Activated T-helper 2 cell treated with anti-CD3 and anti-CD28 coated beads, Interferon-gamma antibody, Interleukin-2, Interleukin-4, amounts not matched to agents 10 μg/mL and 5 μg/mL and 100 μg/mL, durations not matched to agents 14 hours and 24 hours and 36 hours (primary cell): ENCODE data around the gene ARPC4. TPM values are rescaled to one million over a fixed set of nuclear protein-coding genes. Genes with fewer than 3 reads are reported as not detected.

Source experiments
- DNase-seq: peaks from one replicate; pipeline ENCODE4 v3.0.0; 2021; ENCODE audit warnings: low spot score
- H3K27ac Mint-ChIP-seq: one replicate; pipeline ENCODE4 v1.8.0; 2021; ENCODE audit warnings: mixed read lengths
- H3K27me3 Mint-ChIP-seq: one replicate; pipeline ENCODE4 v1.8.0; 2021; ENCODE audit warnings: low read depth, mixed read lengths
- H3K36me3 Mint-ChIP-seq: one replicate; pipeline ENCODE4 v1.8.0; 2021; ENCODE audit warnings: low read depth, mixed read lengths
- H3K4me1 Mint-ChIP-seq: one replicate; pipeline ENCODE4 v1.8.0; 2021; ENCODE audit warnings: low read depth, mixed read lengths
- H3K4me3 Mint-ChIP-seq: one replicate; pipeline ENCODE4 v1.8.0; 2021; ENCODE audit warnings: low read depth, mild to moderate bottlenecking, moderate library complexity, mixed read lengths
- H3K9me3 Mint-ChIP-seq: one replicate; pipeline ENCODE4 v1.8.0; 2021; ENCODE audit warnings: mixed read lengths
- intact Hi-C: fragments of 100-400 bp; cut with micrococcal nuclease; formaldehyde crosslinking; loops from one replicate; pipeline ENCODE4 v1.15.1; 2023
- total RNA-seq: library from RNA; stranded (reverse); gene quantifications from 2 replicates; pipeline ENCODE4 v1.2.3, GENCODE V29; 2022

The ARPC4 gene
- total RNA-seq, 1 donor from 2014 or later: 253 TPM

DNA sequence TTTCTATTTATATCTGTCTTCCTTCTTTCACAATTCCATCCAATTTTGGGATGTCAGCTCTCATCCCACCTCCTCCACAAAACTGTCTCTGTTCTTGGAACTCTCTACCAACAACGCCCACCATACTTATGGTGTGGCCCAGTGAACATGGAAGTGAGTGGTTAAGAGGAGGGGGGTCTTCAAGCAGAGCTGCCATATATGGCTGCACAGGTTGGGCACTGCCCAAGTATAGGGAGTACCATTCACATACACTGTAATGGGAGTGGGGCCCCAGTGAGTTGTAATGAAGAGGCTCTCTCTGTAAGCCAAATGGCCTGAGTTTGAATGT lies 15.2 kb upstream of the ARPC4 start:
- Mint-ChIP-seq H3K27ac (peak overlapping the region; percentile 98), H3K4me3 (peak overlapping the region; percentile 51), H3K36me3 (peaks cover 35% of the 10 kb centered on the region), H3K4me1 (peaks cover 55% of the 10 kb centered on the region), H3K27me3 (no peaks in the 10 kb centered on the region), H3K9me3 (no peaks in the 10 kb centered on the region)
- DNase-seq: no peak
- intact Hi-C loops: loop anchor here (1.0 to 2.0 kb wide), 5 partner anchors 8 to 47 kb away; partner anchors contain the start of genes BRPF1, CAMK1 and TADA3

- peak overlapping the region; percentile 51 for H3K4me3 Mint-ChIP-seq
- H3K9me3 Mint-ChIP-seq: no peaks in the 10 kb centered on the region
- H3K27ac Mint-ChIP-seq: peak overlapping the region; percentile 98
- no peak for DNase-seq
- peaks cover 58% of the 10 kb centered on the region for H3K4me1 Mint-ChIP-seq
- H3K27me3 Mint-ChIP-seq: no peaks in the 10 kb centered on the region
- intact Hi-C loops: loop anchor here (1.0 to 2.0 kb wide), 5 partner anchors 9 to 48 kb away; partner anchors contain the start of genes BRPF1, CAMK1 and TADA3
- H3K36me3 Mint-ChIP-seq: peaks cover 40% of the 10 kb centered on the region
These were observed 14.5 kb upstream of the ARPC4 start for GRCh38 chr3:9778143-9779074.

GRCh38 chr3:9779075-9779593 lies 13.7 kb upstream of the ARPC4 start:
- Mint-ChIP-seq H3K27me3 (no peaks in the 10 kb centered on the region), H3K9me3 (no peaks in the 10 kb centered on the region), H3K27ac (peak overlapping the region; percentile 98), H3K4me1 (peaks cover 58% of the 10 kb centered on the region), H3K36me3 (peaks cover 45% of the 10 kb centered on the region), H3K4me3 (peak overlapping the region; percentile 28)
- intact Hi-C loops: loop anchor here (2.0 kb wide), 2 partner anchors 28 to 48 kb away; partner anchors contain the start of gene BRPF1
- DNase-seq: no peak

DNA sequence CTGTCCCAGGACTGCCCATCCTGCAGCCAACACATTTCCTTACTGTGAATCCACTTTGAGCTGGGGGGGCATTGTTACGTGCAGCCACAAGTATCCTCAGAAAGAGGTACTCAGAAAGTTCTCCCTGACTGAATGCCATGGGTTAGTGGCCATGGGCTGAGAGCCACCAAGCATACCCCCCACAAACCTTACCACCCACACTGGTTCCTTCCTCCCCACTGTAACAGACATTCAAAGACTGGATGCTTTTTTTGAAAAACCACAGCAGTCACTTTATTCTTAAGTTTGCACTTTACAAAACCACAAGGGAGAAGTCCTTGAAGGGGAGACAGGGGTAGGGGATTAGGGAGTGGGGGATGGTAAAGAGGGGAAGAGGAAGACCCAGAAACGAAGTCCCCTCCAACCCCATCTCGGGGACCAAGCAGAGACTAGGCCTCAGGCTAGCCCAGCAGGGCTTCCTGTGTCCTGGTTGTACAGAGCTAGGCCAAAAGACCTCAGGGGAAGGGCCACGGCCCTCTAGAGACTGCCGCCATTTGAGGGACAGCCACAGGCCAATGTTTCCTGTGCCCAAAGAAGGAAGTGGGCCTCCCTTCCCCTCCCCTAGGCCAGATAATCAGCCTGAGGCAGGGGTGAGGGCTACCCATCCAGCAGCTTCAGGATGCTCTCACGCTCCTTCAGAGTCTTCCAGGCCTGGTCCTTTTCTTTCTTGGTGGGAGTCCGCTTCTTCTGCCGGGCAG lies 13.0 kb upstream of the ARPC4 start:
- Mint-ChIP-seq H3K4me1 (peaks cover 58% of the 10 kb centered on the region), H3K27me3 (no peaks in the 10 kb centered on the region), H3K36me3 (peaks cover 49% of the 10 kb centered on the region), H3K27ac (peak overlapping the region; percentile 98), H3K4me3 (peak overlapping the region; percentile 62), H3K9me3 (no peaks in the 10 kb centered on the region)
- intact Hi-C loops: loop anchor here (2.0 kb wide), 2 partner anchors 29 to 49 kb away; partner anchors contain the start of gene BRPF1
- DNase-seq: peak; percentile 28

DNA sequence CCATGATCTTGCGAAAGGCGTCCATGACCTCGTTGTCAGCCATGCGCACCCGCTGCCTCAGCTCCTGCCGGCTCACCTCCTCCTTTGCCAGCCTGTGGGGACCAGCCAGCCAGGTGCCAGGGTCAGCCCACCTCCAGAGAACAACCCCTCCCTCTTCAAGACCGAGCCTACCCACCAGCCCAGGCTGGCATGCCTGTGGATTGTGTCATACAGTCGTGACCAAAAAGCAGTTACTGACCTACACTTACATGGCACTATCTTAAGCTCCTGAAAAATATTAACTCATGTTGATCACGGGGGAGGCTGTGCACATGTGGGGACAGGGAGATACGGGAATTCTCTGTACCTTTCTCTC lies 12.4 kb upstream of the ARPC4 start:
- peaks cover 59% of the 10 kb centered on the region for H3K4me1 Mint-ChIP-seq
- intact Hi-C loops: no loop called here
- H3K9me3 Mint-ChIP-seq: no peaks in the 10 kb centered on the region
- H3K36me3 Mint-ChIP-seq: peaks cover 55% of the 10 kb centered on the region
- H3K4me3 Mint-ChIP-seq: peak overlapping the region; percentile 62
- H3K27me3 Mint-ChIP-seq: no peaks in the 10 kb centered on the region
- H3K27ac Mint-ChIP-seq: peak overlapping the region; percentile 98
- no peak for DNase-seq

DNA sequence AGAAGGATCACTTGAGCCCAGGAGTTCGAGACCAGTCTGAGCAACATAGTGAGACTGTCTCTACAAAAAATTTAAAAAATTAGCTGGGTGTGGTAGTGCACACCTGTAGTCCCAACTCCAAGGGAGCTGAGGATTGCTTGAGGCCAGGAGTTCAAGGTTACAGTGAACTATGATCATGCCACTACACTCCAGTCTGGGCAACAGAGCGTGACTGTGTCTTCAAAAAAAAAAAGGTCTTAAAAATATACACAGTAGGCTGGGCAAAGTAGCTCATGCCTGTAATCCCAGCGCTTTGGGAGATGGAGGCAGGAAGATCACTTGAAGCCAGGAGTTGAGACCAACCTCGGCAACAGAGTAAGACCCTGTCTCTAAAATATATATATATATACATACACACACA lies 12.0 kb upstream of the ARPC4 start:
- DNase-seq: no peak
- intact Hi-C loops: no loop called here
- Mint-ChIP-seq H3K4me1 (peaks cover 62% of the 10 kb centered on the region), H3K27me3 (no peaks in the 10 kb centered on the region), H3K36me3 (peaks cover 59% of the 10 kb centered on the region), H3K27ac (peak overlapping the region; percentile 98), H3K9me3 (no peaks in the 10 kb centered on the region), H3K4me3 (no peak overlapping the region)

- Mint-ChIP-seq H3K27me3 (no peaks in the 10 kb centered on the region), H3K9me3 (no peaks in the 10 kb centered on the region), H3K27ac (peak overlapping the region; percentile 77), H3K4me1 (peaks cover 64% of the 10 kb centered on the region), H3K4me3 (no peak overlapping the region), H3K36me3 (peaks cover 64% of the 10 kb centered on the region)
- DNase-seq: no peak
- intact Hi-C loops: no loop called here
These were observed 11.3 kb upstream of the ARPC4 start for GRCh38 chr3:9781551-9781950.

- H3K4me1 Mint-ChIP-seq: peaks cover 65% of the 10 kb centered on the region
These were observed 10.8 kb upstream of the ARPC4 start for GRCh38 chr3:9781978-9782603.

GRCh38 chr3:9782770-9783169 lies 10.1 kb upstream of the ARPC4 start:
- intact Hi-C loops: no loop called here
- H3K27ac Mint-ChIP-seq: no peak overlapping the region
- H3K9me3 Mint-ChIP-seq: no peaks in the 10 kb centered on the region
- H3K27me3 Mint-ChIP-seq: no peaks in the 10 kb centered on the region
- H3K4me1 Mint-ChIP-seq: peaks cover 65% of the 10 kb centered on the region
- no peak for DNase-seq
- H3K36me3 Mint-ChIP-seq: peaks cover 74% of the 10 kb centered on the region
- H3K4me3 Mint-ChIP-seq: no peak overlapping the region

More at GRCh38 chr3:9781978-9782603, 10.8 kb upstream of the ARPC4 start:
- DNase-seq: no peak
- Mint-ChIP-seq H3K27me3 (no peaks in the 10 kb centered on the region), H3K9me3 (no peaks in the 10 kb centered on the region), H3K27ac (peak overlapping the region; percentile 75), H3K4me3 (no peak overlapping the region), H3K36me3 (peaks cover 70% of the 10 kb centered on the region)
- intact Hi-C loops: no loop called here

DNA sequence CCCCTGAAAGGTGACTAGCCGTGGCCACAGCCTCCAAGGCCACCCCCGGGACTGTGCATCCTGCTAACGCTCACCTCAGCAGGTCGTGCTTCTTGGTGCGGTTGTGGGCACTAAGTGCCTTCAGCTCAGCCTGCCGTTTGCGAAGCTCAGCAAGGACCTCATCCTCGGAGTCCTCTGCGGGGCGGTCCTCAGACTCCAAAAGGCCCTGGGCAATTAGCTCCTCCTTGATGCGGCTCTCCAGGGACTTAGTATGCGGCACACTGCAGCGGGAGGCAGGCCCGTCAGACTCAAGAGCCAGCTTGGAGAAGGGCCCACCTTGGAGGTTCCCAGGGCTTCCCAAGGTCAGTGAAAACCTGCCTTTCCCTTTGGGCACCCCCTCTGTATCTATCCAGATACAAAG lies 8.9 kb upstream of the ARPC4 start:
- no peak overlapping the region for H3K27ac Mint-ChIP-seq
- H3K27me3 Mint-ChIP-seq: no peaks in the 10 kb centered on the region
- H3K9me3 Mint-ChIP-seq: no peaks in the 10 kb centered on the region
- DNase-seq: no peak
- intact Hi-C loops: no loop called here
- H3K4me1 Mint-ChIP-seq: peaks cover 55% of the 10 kb centered on the region
- H3K36me3 Mint-ChIP-seq: peaks cover 76% of the 10 kb centered on the region
- H3K4me3 Mint-ChIP-seq: no peak overlapping the region

DNA sequence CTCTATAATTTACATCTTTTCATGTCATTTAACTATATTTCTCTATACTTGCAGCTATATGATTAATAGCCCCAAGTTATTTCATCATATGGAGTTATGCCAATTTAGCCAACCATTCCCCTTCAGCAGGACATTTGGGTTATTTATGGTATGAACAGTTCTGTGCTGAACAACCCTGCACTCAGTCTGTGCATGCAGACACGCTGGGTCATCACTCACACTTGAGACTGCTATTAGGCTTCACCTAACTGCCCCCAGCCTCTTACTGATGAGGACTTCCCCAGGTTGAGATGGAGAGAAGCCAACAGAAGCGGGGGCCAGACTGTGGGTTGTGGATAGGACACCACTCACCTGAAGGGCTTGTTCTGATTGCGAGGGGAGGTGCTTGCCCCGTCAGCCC lies 7.9 kb upstream of the ARPC4 start:
- no peaks in the 10 kb centered on the region for H3K9me3 Mint-ChIP-seq
- peaks cover 54% of the 10 kb centered on the region for H3K4me1 Mint-ChIP-seq

DNA sequence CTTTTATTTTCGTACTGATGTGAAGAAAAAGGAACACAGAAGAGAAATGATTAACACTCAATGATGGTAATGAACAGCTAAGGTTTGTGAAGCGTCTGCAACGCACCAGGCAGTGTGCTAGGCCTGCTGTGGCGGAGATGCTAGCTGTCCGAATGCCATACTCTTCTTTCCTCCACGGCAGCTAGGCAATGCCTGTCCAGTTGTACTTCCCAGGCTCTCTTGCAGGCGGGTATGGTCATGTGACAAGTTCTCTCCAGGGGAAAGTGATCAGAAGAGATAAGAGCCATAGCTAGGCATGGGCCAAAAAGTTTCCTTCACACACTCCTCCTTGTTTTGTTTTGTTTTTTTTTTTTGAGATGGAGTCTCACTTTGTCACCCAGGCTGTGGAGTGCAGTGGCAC lies 7.3 kb upstream of the ARPC4 start:
- H3K4me3 Mint-ChIP-seq: no peak overlapping the region
- H3K27me3 Mint-ChIP-seq: no peaks in the 10 kb centered on the region
- peak overlapping the region; percentile 62 for H3K27ac Mint-ChIP-seq
- intact Hi-C loops: no loop called here
- H3K9me3 Mint-ChIP-seq: no peaks in the 10 kb centered on the region
- peaks cover 79% of the 10 kb centered on the region for H3K36me3 Mint-ChIP-seq
- peaks cover 54% of the 10 kb centered on the region for H3K4me1 Mint-ChIP-seq
- DNase-seq: no peak

More for the DNA sequence above, 7.9 kb upstream of the ARPC4 start:
- Mint-ChIP-seq H3K36me3 (peaks cover 78% of the 10 kb centered on the region), H3K27me3 (no peaks in the 10 kb centered on the region), H3K4me3 (no peak overlapping the region), H3K27ac (no peak overlapping the region)
- intact Hi-C loops: no loop called here
- DNase-seq: no peak
